CD4-positive, alpha-beta T cell (primary cell): ENCODE data around the gene ELMO1. TPM values are rescaled to one million over a fixed set of nuclear protein-coding genes. Genes with fewer than 3 reads are reported as not detected.
A peak's percentile ranks its signal among the peaks of the same experiment; 100 is the strongest.

Source experiments
- ATAC-seq: fragments of 200-7000 bp; cut with Tn5 transposase; one replicate; pipeline ENCODE4 v1.10.0; 2022; ENCODE audit warnings: mild to moderate bottlenecking; ENCODE audit not compliant: poor library complexity
- CTCF ChIA-PET: fragments of 350-600 bp; sonication (Branson Sonifier 250); formaldehyde crosslinking; loops from one replicate; lab custom pipeline; 2021; ENCODE audit warnings: antibody characterized with exemption, inconsistent platforms; lab: Charles Lee
- POLR2A ChIA-PET: fragments of 350-600 bp; sonication (Branson Sonifier 250); formaldehyde crosslinking; loops from one replicate; lab custom pipeline; 2021; ENCODE audit warnings: antibody characterized with exemption, inconsistent platforms; lab: Charles Lee
- DNase-seq, 14 experiments: peaks; one replicate each; pipeline ENCODE4 v3.0.0-alpha.2; 2013 to 2020; ENCODE audit warnings: mixed read lengths in 2 of 14
- H3K27ac ChIP-seq, 2 donors: one replicate each; pipeline versions ENCODE4 v1.5.1 to v1.7.0; 2013; ENCODE audit warnings: low read length in 2 of 2, low read depth in 1 of 2, mild to moderate bottlenecking in 1 of 2
- H3K27me3 ChIP-seq, 2 experiments: 1 replicate in 1 of 2; 2 replicates in 1 of 2; pipeline versions ENCODE4 v1.6.1 to v1.7.0; 2013; ENCODE audit warnings: low read length in 2 of 2, control low read depth in 1 of 2, mild to moderate bottlenecking in 1 of 2, moderate library complexity in 1 of 2; ENCODE audit not compliant: insufficient read depth in 2 of 2, control insufficient read depth in 1 of 2
- H3K36me3 ChIP-seq: one replicate; pipeline ENCODE4 v1.6.1; 2013; ENCODE audit warnings: low read length, control low read depth; ENCODE audit not compliant: insufficient read depth
- H3K4me1 ChIP-seq: one replicate; pipeline ENCODE4 v1.6.1; 2013; ENCODE audit warnings: low read length, control low read depth; ENCODE audit not compliant: insufficient read depth
- H3K4me3 ChIP-seq: one replicate; pipeline ENCODE4 v1.5.1; 2013; ENCODE audit warnings: mild to moderate bottlenecking, low read length, moderate library complexity
- H3K9me3 ChIP-seq, 2 experiments: 1 replicate in 1 of 2; 2 replicates in 1 of 2; pipeline versions ENCODE4 v1.6.1 to v1.7.0; 2013; ENCODE audit warnings: low read length in 2 of 2, mild to moderate bottlenecking in 2 of 2, control low read depth in 1 of 2, moderate library complexity in 1 of 2; ENCODE audit not compliant: control insufficient read depth in 1 of 2, insufficient read depth in 1 of 2
- H3K27ac Mint-ChIP-seq: one replicate; pipeline ENCODE4 v1.8.0; 2020; ENCODE audit warnings: mixed read lengths
- H3K27me3 Mint-ChIP-seq: one replicate; pipeline ENCODE4 v1.8.0; 2021; ENCODE audit warnings: mixed read lengths
- H3K36me3 Mint-ChIP-seq: one replicate; pipeline ENCODE4 v1.8.0; 2021; ENCODE audit warnings: low read depth, mixed read lengths
- H3K4me1 Mint-ChIP-seq: one replicate; pipeline ENCODE4 v1.8.0; 2021; ENCODE audit warnings: low read depth, mixed read lengths
- H3K4me3 Mint-ChIP-seq: one replicate; pipeline ENCODE4 v1.8.0; 2020; ENCODE audit warnings: mild to moderate bottlenecking, mixed read lengths
- H3K9me3 Mint-ChIP-seq: one replicate; pipeline ENCODE4 v1.8.0; 2020; ENCODE audit warnings: mixed read lengths
- CTCF ChIP-seq: fragments of 200-600 bp; IDR thresholded peaks from one replicate; pipeline ENCODE4 v1.8.0; 2022; ENCODE audit warnings: antibody characterized with exemption, mild to moderate bottlenecking
- intact Hi-C, 2 experiments: fragments of 100-400 bp; cut with DNase I in 1 of 2; cut with micrococcal nuclease in 1 of 2; formaldehyde crosslinking; loops; one replicate each; pipeline versions ENCODE4 v1.15.1 to v1.9.0; 2023 to 2025; cut with DNase I, micrococcal nuclease
- total RNA-seq, 174 experiments: library from RNA in 2 of 174; stranded (reverse) in 2 of 174; gene quantifications; one replicate each; pipeline ENCODE4 v1.2.3 and lab custom pipeline; 2021 to 2026

The ELMO1 gene
- total RNA-seq, 2 experiments from 2014 or later: 117 to 120 TPM

- intact Hi-C loops: loop anchor here (2.0 to 5.0 kb wide), 3 partner anchors 13 to 203 kb away; partner anchors contain the start of gene ELMO1 (in 1 of the 2)
- Mint-ChIP-seq H3K4me1 (peaks cover 61% of the 10 kb centered on the region), H3K27me3 (no peaks in the 10 kb centered on the region), H3K36me3 (peaks cover 11% of the 10 kb centered on the region), H3K27ac (peak overlapping the region; percentile 75), H3K9me3 (no peaks in the 10 kb centered on the region), H3K4me3 (no peak overlapping the region)
- Histone ChIP-seq H3K9me3 (no peaks in the 10 kb centered on the region), H3K27ac (no peak overlapping the region), H3K4me1 (peaks cover 19% of the 10 kb centered on the region), H3K4me3 (no peak overlapping the region), H3K27me3 (no peaks in the 10 kb centered on the region), H3K36me3 (no peaks in the 10 kb centered on the region)
- no peak for DNase-seq
- no peak for ATAC-seq
- ChIA-PET CTCF (interaction anchor here (1.3 to 2.1 kb wide), 2 partner anchors 64 to 222 kb away, joined by 3 to 4 read pairs; no protein-coding TSS in a partner anchor), POLR2A (interaction anchor here (1.0 to 1.4 kb wide), 2 partner anchors 27 to 159 kb away, joined by 3 to 4 read pairs; no protein-coding TSS in a partner anchor)
- no peak for TF ChIP-seq CTCF
Measured at GRCh38 chr7:37289367-37289766, 159.3 kb downstream of the ELMO1 start.

GRCh38 chr7:37287131-37287855 is 161.4 kb downstream of the ELMO1 start:
- Mint-ChIP-seq H3K4me3 (no peak overlapping the region), H3K36me3 (peaks cover 11% of the 10 kb centered on the region), H3K27me3 (no peaks in the 10 kb centered on the region), H3K27ac (peak overlapping the region; percentile 75), H3K4me1 (peaks cover 71% of the 10 kb centered on the region), H3K9me3 (no peaks in the 10 kb centered on the region)
- Histone ChIP-seq H3K4me1 (peaks cover 19% of the 10 kb centered on the region), H3K36me3 (peaks cover 8% of the 10 kb centered on the region), H3K27ac (peak overlapping the region in 1 of 2 donors; percentile 29), H3K9me3 (no peaks in the 10 kb centered on the region), H3K4me3 (no peak overlapping the region), H3K27me3 (no peaks in the 10 kb centered on the region)
- peak in 1 of 14 experiments; percentile 8 for DNase-seq
- POLR2A ChIA-PET: interaction anchor here (1.1 kb wide), 1 partner anchor 161 kb away, joined by 3 read pairs; no protein-coding TSS in a partner anchor
- CTCF ChIA-PET: interaction anchor here (1.0 kb wide), 1 partner anchor 51 kb away, joined by 3 read pairs; no protein-coding TSS in a partner anchor
- no peak for ATAC-seq
- intact Hi-C loops: loop anchor here (5.0 kb wide), 2 partner anchors 160 to 205 kb away; partner anchors contain the start of gene ELMO1 (in 1 of the 2)
- TF ChIP-seq CTCF: no peak

GRCh38 chr7:37286454-37286832 is 162.2 kb downstream of the ELMO1 start:
- peak overlapping the region; percentile 16 to 22 for H3K27ac ChIP-seq
- ChIA-PET POLR2A (interaction anchor here (1.1 to 2.0 kb wide), 3 partner anchors 9 to 56 kb away, joined by 3 to 8 read pairs (median 3); no protein-coding TSS in a partner anchor), CTCF (interaction anchor here (0.7 to 1.0 kb wide), 2 partner anchors 16 to 52 kb away, joined by 3 read pairs; no protein-coding TSS in a partner anchor)
- intact Hi-C loops: loop anchor here (5.0 kb wide), 2 partner anchors 161 to 206 kb away; partner anchors contain the start of gene ELMO1 (in 1 of the 2)
- no peak overlapping the region for H3K4me3 ChIP-seq
- H3K27ac Mint-ChIP-seq: peak overlapping the region; percentile 75
- peaks cover 8% of the 10 kb centered on the region for H3K36me3 ChIP-seq
- peaks cover 76% of the 10 kb centered on the region for H3K4me1 Mint-ChIP-seq
- no peak for DNase-seq
- TF ChIP-seq CTCF: no peak
- H3K9me3 ChIP-seq: no peaks in the 10 kb centered on the region
- H3K27me3 Mint-ChIP-seq: no peaks in the 10 kb centered on the region
- no peak overlapping the region for H3K4me3 Mint-ChIP-seq
- H3K27me3 ChIP-seq: no peaks in the 10 kb centered on the region
- peaks cover 14% of the 10 kb centered on the region for H3K36me3 Mint-ChIP-seq
- H3K9me3 Mint-ChIP-seq: no peaks in the 10 kb centered on the region
- no peak for ATAC-seq
- H3K4me1 ChIP-seq: peaks cover 19% of the 10 kb centered on the region
